GM12891 (cell line): Measurements from ENCODE around the gene ILF3.

Experiments used
- POLR2A ChIP-seq: IDR thresholded peaks from 2 replicates; pipeline ENCODE4 v1.6.1; 2011; ENCODE audit warnings: low read depth, low read length, control low read depth
- POLR2AphosphoS5 ChIP-seq: IDR thresholded peaks from 2 replicates; pipeline ENCODE4 v1.6.1; 2011; ENCODE audit warnings: low read depth, low read length, control low read depth
- POU2F2 ChIP-seq: IDR thresholded peaks from 2 replicates; pipeline ENCODE4 v1.6.1; 2011; ENCODE audit warnings: low read depth, mild to moderate bottlenecking, control low read depth, low read length, moderate library complexity
- SPI1 ChIP-seq: IDR thresholded peaks from 2 replicates; pipeline ENCODE4 v1.6.1; 2011; ENCODE audit warnings: low read depth, low read length, control low read depth
- TAF1 ChIP-seq: IDR thresholded peaks from 2 replicates; pipeline ENCODE4 v1.6.1; 2011; ENCODE audit warnings: low read depth, low read length, control low read depth

- no peak for TF ChIP-seq POLR2AphosphoS5
- no peak for TF ChIP-seq SPI1
- no peak for TF ChIP-seq POLR2A
- no peak for TF ChIP-seq TAF1
- TF ChIP-seq POU2F2 = no peak
Measured at GRCh38 chr19:10699650-10700335, 45.6 kb downstream of the ILF3 start.
